ENCODE results near the gene RTN4RL1.

GRCh38 chr17:2017274-2017941 lies 7.7 kb downstream of the RTN4RL1 start:
- TF ChIP-seq CTCF (IDR thresholded peaks at IDR 0.05) = no peak
- no peak for TF ChIP-seq POLR2A (IDR thresholded peaks at IDR 0.05)

Measured in right lobe of liver (tissue), 4 donors.